A549 (cell line): ENCODE data around the gene MT1A. TPM values are rescaled to one million over a fixed set of nuclear protein-coding genes. Genes with fewer than 3 reads are reported as not detected.

Experiments
- ATAC-seq, 2 experiments: fragments of 200-7000 bp in 1 of 2; fragments of >200 bp in 1 of 2; cut with Nextera tagmentation in 1 of 2; cut with Tn5 transposase in 1 of 2; 3 replicates each; pipeline versions ENCODE4 v1.8.0 to v1.9.1; 2018 to 2020; ENCODE audit warnings: mild to moderate bottlenecking in 1 of 2, moderate library complexity in 1 of 2
- CTCF ChIA-PET: fragments of 300-600 bp; sonication (Branson Sonifier 250); formaldehyde crosslinking; extraction: SDS; loops from one replicate; lab custom pipeline; 2021; ENCODE audit warnings: antibody characterized with exemption, inconsistent platforms; lab: Yijun Ruan, JAX
- POLR2A ChIA-PET: fragments of 350-600 bp; formaldehyde crosslinking; extraction: SDS; loops from one replicate; lab custom pipeline; 2021; ENCODE audit warnings: antibody characterized with exemption, inconsistent platforms; lab: Yijun Ruan, JAX
- DNase-seq, 2 experiments: peaks; one replicate each; pipeline versions ENCODE4 v3.0.0 to v3.0.0-alpha.2; 2011 to 2016; ENCODE audit warnings: low read depth in 1 of 2, low spot score in 1 of 2
- FAIRE-seq: peaks from 2 replicates; lab custom pipeline; 2011; peaks lifted over from hg19 to GRCh38; lab: Jason Lieb, UNC
- H3K27ac ChIP-seq, 2 experiments: fragments of >200 bp; sonication (Bioruptor Twin); formaldehyde crosslinking; 3 replicates each; pipeline ENCODE4 v1.5.1; 2016 to 2017
- H3K4me1 ChIP-seq: fragments of >200 bp; sonication (Bioruptor Twin); formaldehyde crosslinking; 3 replicates; pipeline ENCODE4 v1.6.1; 2016
- H3K4me2 ChIP-seq: fragments of >200 bp; sonication (Bioruptor Twin); formaldehyde crosslinking; 3 replicates; pipeline ENCODE4 v1.6.1; 2016
- H3K4me3 ChIP-seq: fragments of >200 bp; sonication (Bioruptor Twin); formaldehyde crosslinking; 3 replicates; pipeline ENCODE4 v1.5.1; 2016
- H3K9me3 ChIP-seq: fragments of >200 bp; sonication (Bioruptor Twin); formaldehyde crosslinking; 3 replicates; pipeline ENCODE4 v1.6.1; 2016
- CBX2 ChIP-seq: fragments of 200-600 bp; sonication (generic); IDR thresholded peaks from 2 replicates; pipeline ENCODE4 v1.6.1; 2016; ENCODE audit warnings: low read depth, mild to moderate bottlenecking, borderline replicate concordance
- CBX8 ChIP-seq: fragments of 200-600 bp; sonication (generic); IDR thresholded peaks from 2 replicates; pipeline ENCODE4 v1.6.1; 2016
- CHD2 ChIP-seq: fragments of 150-350 bp; IDR thresholded peaks from 2 replicates; pipeline ENCODE4 v1.6.1; 2014; ENCODE audit warnings: low read length; ENCODE audit not compliant: partially characterized antibody
- CHD4 ChIP-seq: fragments of 200-600 bp; sonication (generic); IDR thresholded peaks from 2 replicates; pipeline ENCODE4 v1.6.1; 2016; ENCODE audit warnings: antibody characterized with exemption, mild to moderate bottlenecking, borderline replicate concordance
- EHF ChIP-seq: fragments of 250-450 bp; sonication (Bioruptor Pico); IDR thresholded peaks from 2 replicates; pipeline ENCODE4 v1.5.0; 2020; ENCODE audit warnings: mild to moderate bottlenecking
- FOSB ChIP-seq: fragments of 250-450 bp; sonication (Bioruptor Pico); IDR thresholded peaks from 2 replicates; pipeline ENCODE4 v1.5.0; 2020; ENCODE audit warnings: mild to moderate bottlenecking, moderate library complexity
- HDAC2 ChIP-seq: fragments of 200-600 bp; sonication (generic); IDR thresholded peaks from 2 replicates; pipeline ENCODE4 v1.6.1; 2016
- HEYL ChIP-seq: fragments of 250-450 bp; sonication (Bioruptor Pico); IDR thresholded peaks from 2 replicates; pipeline ENCODE4 v1.8.0; 2021; ENCODE audit warnings: mild to moderate bottlenecking, moderate library complexity
- HOXA7 ChIP-seq: fragments of 250-450 bp; sonication (Bioruptor Pico); IDR thresholded peaks from 2 replicates; pipeline ENCODE4 v1.5.0; 2020; ENCODE audit warnings: mild to moderate bottlenecking, moderate library complexity
- HOXB13 ChIP-seq: fragments of 250-450 bp; sonication (Bioruptor Pico); IDR thresholded peaks from 2 replicates; pipeline ENCODE4 v1.5.0; 2020; ENCODE audit warnings: low read depth, mild to moderate bottlenecking, moderate library complexity
- HOXB5 ChIP-seq: fragments of 250-450 bp; sonication (Bioruptor Pico); IDR thresholded peaks from 2 replicates; pipeline ENCODE4 v1.5.0; 2020; ENCODE audit warnings: mild to moderate bottlenecking, moderate library complexity
- KDM1A ChIP-seq: fragments of 200-600 bp; sonication (generic); IDR thresholded peaks from 2 replicates; pipeline ENCODE4 v1.6.1; 2016; ENCODE audit warnings: low read depth, mild to moderate bottlenecking
- KDM5A ChIP-seq: fragments of 200-600 bp; sonication (generic); IDR thresholded peaks from 2 replicates; pipeline ENCODE4 v1.6.1; 2016; ENCODE audit warnings: antibody characterized with exemption, mild to moderate bottlenecking
- MAFK ChIP-seq: fragments of 450-650 bp; IDR thresholded peaks from 2 replicates; pipeline ENCODE4 v1.6.1; 2014; ENCODE audit not compliant: partially characterized antibody
- MYC ChIP-seq: IDR thresholded peaks from 2 replicates; pipeline ENCODE4 v1.6.1; 2012; ENCODE audit warnings: mild to moderate bottlenecking, inconsistent platforms, low read length, improper control_type of control experiment, borderline replicate concordance
- PHF8 ChIP-seq: fragments of 200-600 bp; sonication (generic); IDR thresholded peaks from 2 replicates; pipeline ENCODE4 v1.6.1; 2016; ENCODE audit warnings: low read depth, mild to moderate bottlenecking, antibody characterized with exemption, moderate library complexity, borderline replicate concordance
- POLR2AphosphoS2 ChIP-seq: conservative IDR thresholded peaks from 2 replicates; pipeline ENCODE4 v1.6.1; 2012; ENCODE audit warnings: low read length, improper control_type of control experiment, inconsistent platforms
- RAD21 ChIP-seq, 2 experiments: fragments of >200 bp in 1 of 2; sonication (Bioruptor Twin) in 1 of 2; formaldehyde crosslinking in 1 of 2; IDR thresholded peaks in 1 of 2; conservative IDR thresholded peaks in 1 of 2; 2 replicates in 1 of 2; 3 replicates in 1 of 2; pipeline ENCODE4 v1.6.1; 2012 to 2018; ENCODE audit warnings: inconsistent platforms in 1 of 2
- RARB ChIP-seq: fragments of 250-450 bp; sonication (Bioruptor Pico); IDR thresholded peaks from 2 replicates; pipeline ENCODE4 v1.8.0; 2021; ENCODE audit warnings: mild to moderate bottlenecking, moderate library complexity
- RCOR1 ChIP-seq: fragments of 150-350 bp; IDR thresholded peaks from 2 replicates; pipeline ENCODE4 v1.6.1; 2014; ENCODE audit warnings: antibody characterized with exemption, low read length, low read depth
- RFX5 ChIP-seq: fragments of 450-650 bp; IDR thresholded peaks from 2 replicates; pipeline ENCODE4 v1.7.1; 2014; ENCODE audit warnings: antibody characterized with exemption, mild to moderate bottlenecking, moderate library complexity
- SMC3 ChIP-seq: fragments of >200 bp; sonication (Bioruptor Twin); formaldehyde crosslinking; IDR thresholded peaks from 3 replicates; pipeline ENCODE4 v1.6.1; 2018; ENCODE audit warnings: inconsistent platforms
- SREBF2 ChIP-seq: fragments of 450-650 bp; IDR thresholded peaks from 2 replicates; pipeline ENCODE4 v1.6.1; 2014; ENCODE audit warnings: mild to moderate bottlenecking, moderate library complexity
- TFCP2L1 ChIP-seq: fragments of 250-450 bp; sonication (Bioruptor Pico); IDR thresholded peaks from 2 replicates; pipeline ENCODE4 v1.5.0; 2021; ENCODE audit warnings: mild to moderate bottlenecking
- TP53 ChIP-seq: fragments of 250-450 bp; sonication (Bioruptor Pico); IDR thresholded peaks from 2 replicates; pipeline ENCODE4 v1.5.0; 2021; ENCODE audit warnings: mild to moderate bottlenecking, moderate library complexity
- ZNF302 ChIP-seq: fragments of 250-450 bp; sonication (Bioruptor Pico); IDR thresholded peaks from 2 replicates; pipeline ENCODE4 v1.9.0; 2021; ENCODE audit warnings: inconsistent platforms, mild to moderate bottlenecking, moderate library complexity
- WGBS: methylation state at CpG from one replicate; pipeline ENCODE4 v1.1.6; 2017; ENCODE audit errors: missing lambda C conversion rate; 5-methylcytosine and 5-hydroxymethylcytosine counted together
- polyA plus RNA-seq, 4 experiments: library from polyadenylated mRNA; depleted of rRNA in 3 of 4; stranded (reverse); fragments of >200 nt; fragmentation: RNase III in 1 of 4; extraction: RNeasy Plus Mini Kit Qiagen cat#74134 plus additional on column Dnase treatment in 1 of 4; gene quantifications; 2 replicates in 3 of 4; 3 replicates in 1 of 4; pipeline ENCODE4 v1.2.3, GENCODE V29; 2011 to 2017
- TF ChIP-seq, protein P1 (sequence below): fragments of 250-450 bp; sonication (Bioruptor Pico); IDR thresholded peaks from 2 replicates; pipeline ENCODE4 v1.5.0; 2021; ENCODE audit warnings: mild to moderate bottlenecking, moderate library complexity, borderline replicate concordance
- TF ChIP-seq, protein P2 (sequence below): fragments of 450-650 bp; IDR thresholded peaks from 2 replicates; pipeline ENCODE4 v1.6.1; 2014; ENCODE audit warnings: antibody characterized with exemption
- TF ChIP-seq, protein P3 (sequence below): fragments of 250-450 bp; sonication (Bioruptor Pico); IDR thresholded peaks from 2 replicates; pipeline ENCODE4 v1.5.0; 2020; ENCODE audit warnings: low read depth, mild to moderate bottlenecking, moderate library complexity
- TF ChIP-seq, protein P4 (sequence below): fragments of >200 bp; sonication (Bioruptor Twin); formaldehyde crosslinking; IDR thresholded peaks from 2 replicates; pipeline ENCODE4 v1.6.1; 2016
- TF ChIP-seq, protein P5 (sequence below): IDR thresholded peaks from 2 replicates; pipeline ENCODE4 v1.6.1; 2012; ENCODE audit warnings: low read depth, borderline replicate concordance
- TF ChIP-seq, protein P6 (sequence below): fragments of >200 bp; sonication (Bioruptor Twin); formaldehyde crosslinking; IDR thresholded peaks from 3 replicates; pipeline ENCODE4 v1.6.1; 2016
- TF ChIP-seq, protein P7 (sequence below): IDR thresholded peaks from 2 replicates; pipeline ENCODE4 v1.6.1; 2012

MT1A gene
- polyA plus RNA-seq, 2 of the 4 experiments (the other 2 are of a cell fraction): 5.3 to 12.8 TPM

DNA sequence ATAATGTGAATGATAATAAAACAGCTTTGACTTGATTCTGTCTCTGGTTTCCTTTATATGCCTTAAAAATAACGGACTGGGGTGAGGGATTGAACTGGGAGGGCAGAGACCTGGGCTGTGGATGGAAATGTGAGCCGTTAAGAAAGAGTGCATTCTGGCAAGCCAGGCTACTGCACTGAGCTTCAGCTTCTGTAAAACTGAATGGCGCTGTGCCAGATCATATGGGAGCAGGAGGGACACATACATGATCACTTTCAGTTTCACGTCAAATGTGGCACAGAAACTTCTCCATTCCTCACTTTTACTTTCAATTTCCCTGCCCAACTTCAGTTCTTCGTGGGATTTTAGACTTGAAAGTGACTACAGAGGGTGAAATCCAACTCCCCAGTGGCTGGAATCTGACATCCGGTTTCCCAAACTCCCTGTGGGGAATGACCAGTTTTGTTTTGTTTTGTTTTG lies 29.0 kb upstream of the MT1A start (continued):
- TF ChIP-seq HOXB13 (CRISPR knock-in tag) (no peak), TP53 (CRISPR knock-in tag) (no peak), HEYL (CRISPR knock-in tag) (no peak), KDM1A (no peak), MAFK (no peak), EHF (CRISPR knock-in tag) (no peak), TFCP2L1 (CRISPR knock-in tag) (peak; percentile 79), POLR2AphosphoS2 (peak; percentile 87), CBX2 (no peak)
- TF ChIP-seq, protein P1, sequence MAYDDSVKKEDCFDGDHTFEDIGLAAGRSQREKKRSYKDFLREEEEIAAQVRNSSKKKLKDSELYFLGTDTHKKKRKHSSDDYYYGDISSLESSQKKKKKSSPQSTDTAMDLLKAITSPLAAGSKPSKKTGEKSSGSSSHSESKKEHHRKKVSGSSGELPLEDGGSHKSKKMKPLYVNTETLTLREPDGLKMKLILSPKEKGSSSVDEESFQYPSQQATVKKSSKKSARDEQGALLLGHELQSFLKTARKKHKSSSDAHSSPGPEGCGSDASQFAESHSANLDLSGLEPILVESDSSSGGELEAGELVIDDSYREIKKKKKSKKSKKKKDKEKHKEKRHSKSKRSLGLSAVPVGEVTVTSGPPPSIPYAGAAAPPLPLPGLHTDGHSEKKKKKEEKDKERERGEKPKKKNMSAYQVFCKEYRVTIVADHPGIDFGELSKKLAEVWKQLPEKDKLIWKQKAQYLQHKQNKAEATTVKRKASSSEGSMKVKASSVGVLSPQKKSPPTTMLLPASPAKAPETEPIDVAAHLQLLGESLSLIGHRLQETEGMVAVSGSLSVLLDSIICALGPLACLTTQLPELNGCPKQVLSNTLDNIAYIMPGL (CRISPR knock-in tag): 0 out of 2 replicates have a peak, but pooled peaks have one; percentile 59

DNA sequence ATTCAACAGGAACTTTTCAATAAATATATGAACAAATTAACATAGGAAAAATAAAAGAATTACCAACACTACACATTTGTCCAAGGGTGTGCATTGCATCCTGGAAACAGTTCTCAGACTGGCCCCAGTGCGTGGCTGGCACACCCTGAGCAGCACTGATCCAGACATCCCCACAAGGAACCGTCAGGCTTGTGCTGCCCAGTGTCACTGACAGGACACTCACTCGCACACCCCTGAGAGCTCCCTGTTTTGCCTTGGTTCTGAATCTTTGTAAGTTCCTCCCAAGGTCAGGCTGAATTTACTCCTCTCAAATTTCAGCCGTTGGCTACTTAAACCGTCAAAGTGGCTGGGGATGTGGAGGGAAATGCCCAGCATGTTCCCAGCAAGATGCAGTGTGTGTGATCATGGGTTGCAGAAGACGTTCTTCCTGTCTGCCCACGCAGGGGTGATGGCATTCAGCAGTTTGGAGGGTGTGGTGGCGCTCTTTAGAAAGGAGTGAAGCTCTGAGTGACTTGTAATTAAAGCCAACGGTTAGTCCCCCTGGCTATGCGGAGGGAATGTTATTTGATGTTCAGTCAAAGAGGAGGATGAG lies 28.4 kb upstream of the MT1A start:
- peak; percentile 21 to 75 for DNase-seq
- Histone ChIP-seq H3K27ac (peak overlapping the region; percentile 93 to 96), H3K4me1 (peaks cover 71% of the 10 kb centered on the region), H3K4me3 (peak overlapping the region; percentile 61; the same call in 2 of the 3 replicates), H3K4me2 (peak overlapping the region; percentile 81), H3K9me3 (no peaks in the 10 kb centered on the region)
- no peak for ATAC-seq
- 8% methylated on average over 10 of the region's 10 CpGs for WGBS
- FAIRE-seq: no peak
- ChIA-PET CTCF (interaction anchor here (0.9 to 19.7 kb wide), 9 partner anchors 9 to 185 kb away, joined by 3 to 340 read pairs (median 4); partner anchors contain the start of genes MT1A, MT1B, MT1E and MT1F), POLR2A (interaction anchor here (1.2 to 10.8 kb wide), 5 partner anchors 14 to 74 kb away, joined by 4 to 185 read pairs (median 23); partner anchors contain the start of genes MT1F and MT1X)
- TF ChIP-seq RARB: 0 out of 2 replicates have a peak, but pooled peaks have one; percentile 54
- TF ChIP-seq HDAC2: no peak
- TF ChIP-seq POLR2AphosphoS2: no peak
- TF ChIP-seq HOXA7: peak; percentile 85
- no peak for TF ChIP-seq HEYL (CRISPR knock-in tag)
- no peak for TF ChIP-seq CHD4
- TF ChIP-seq SREBF2: no peak
- peak; percentile 94 for TF ChIP-seq FOSB
- TF ChIP-seq, protein P2, sequence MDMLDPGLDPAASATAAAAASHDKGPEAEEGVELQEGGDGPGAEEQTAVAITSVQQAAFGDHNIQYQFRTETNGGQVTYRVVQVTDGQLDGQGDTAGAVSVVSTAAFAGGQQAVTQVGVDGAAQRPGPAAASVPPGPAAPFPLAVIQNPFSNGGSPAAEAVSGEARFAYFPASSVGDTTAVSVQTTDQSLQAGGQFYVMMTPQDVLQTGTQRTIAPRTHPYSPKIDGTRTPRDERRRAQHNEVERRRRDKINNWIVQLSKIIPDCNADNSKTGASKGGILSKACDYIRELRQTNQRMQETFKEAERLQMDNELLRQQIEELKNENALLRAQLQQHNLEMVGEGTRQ: no peak
- TF ChIP-seq RFX5: no peak
- TF ChIP-seq, protein P3, sequence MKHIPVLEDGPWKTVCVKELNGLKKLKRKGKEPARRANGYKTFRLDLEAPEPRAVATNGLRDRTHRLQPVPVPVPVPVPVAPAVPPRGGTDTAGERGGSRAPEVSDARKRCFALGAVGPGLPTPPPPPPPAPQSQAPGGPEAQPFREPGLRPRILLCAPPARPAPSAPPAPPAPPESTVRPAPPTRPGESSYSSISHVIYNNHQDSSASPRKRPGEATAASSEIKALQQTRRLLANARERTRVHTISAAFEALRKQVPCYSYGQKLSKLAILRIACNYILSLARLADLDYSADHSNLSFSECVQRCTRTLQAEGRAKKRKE (CRISPR knock-in tag): 0 out of 2 replicates have a peak, but pooled peaks have one; percentile 19
- TF ChIP-seq CBX2: no peak
- TF ChIP-seq RCOR1: no peak
- TF ChIP-seq, protein P4, sequence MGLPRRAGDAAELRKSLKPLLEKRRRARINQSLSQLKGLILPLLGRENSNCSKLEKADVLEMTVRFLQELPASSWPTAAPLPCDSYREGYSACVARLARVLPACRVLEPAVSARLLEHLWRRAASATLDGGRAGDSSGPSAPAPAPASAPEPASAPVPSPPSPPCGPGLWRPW: no peak
- TF ChIP-seq TFCP2L1 (CRISPR knock-in tag): peak; percentile 42
- no peak for TF ChIP-seq MYC
- TF ChIP-seq, protein P5, sequence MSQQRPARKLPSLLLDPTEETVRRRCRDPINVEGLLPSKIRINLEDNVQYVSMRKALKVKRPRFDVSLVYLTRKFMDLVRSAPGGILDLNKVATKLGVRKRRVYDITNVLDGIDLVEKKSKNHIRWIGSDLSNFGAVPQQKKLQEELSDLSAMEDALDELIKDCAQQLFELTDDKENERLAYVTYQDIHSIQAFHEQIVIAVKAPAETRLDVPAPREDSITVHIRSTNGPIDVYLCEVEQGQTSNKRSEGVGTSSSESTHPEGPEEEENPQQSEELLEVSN: no peak
- no peak for TF ChIP-seq ZNF302 (CRISPR knock-in tag)
- TF ChIP-seq, protein P6, sequence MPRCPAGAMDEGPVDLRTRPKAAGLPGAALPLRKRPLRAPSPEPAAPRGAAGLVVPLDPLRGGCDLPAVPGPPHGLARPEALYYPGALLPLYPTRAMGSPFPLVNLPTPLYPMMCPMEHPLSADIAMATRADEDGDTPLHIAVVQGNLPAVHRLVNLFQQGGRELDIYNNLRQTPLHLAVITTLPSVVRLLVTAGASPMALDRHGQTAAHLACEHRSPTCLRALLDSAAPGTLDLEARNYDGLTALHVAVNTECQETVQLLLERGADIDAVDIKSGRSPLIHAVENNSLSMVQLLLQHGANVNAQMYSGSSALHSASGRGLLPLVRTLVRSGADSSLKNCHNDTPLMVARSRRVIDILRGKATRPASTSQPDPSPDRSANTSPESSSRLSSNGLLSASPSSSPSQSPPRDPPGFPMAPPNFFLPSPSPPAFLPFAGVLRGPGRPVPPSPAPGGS: no peak
- no peak for TF ChIP-seq PHF8
- no peak for TF ChIP-seq KDM5A
- no peak for TF ChIP-seq CBX8
- TF ChIP-seq, protein P7, sequence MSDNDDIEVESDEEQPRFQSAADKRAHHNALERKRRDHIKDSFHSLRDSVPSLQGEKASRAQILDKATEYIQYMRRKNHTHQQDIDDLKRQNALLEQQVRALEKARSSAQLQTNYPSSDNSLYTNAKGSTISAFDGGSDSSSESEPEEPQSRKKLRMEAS: 0 out of 2 replicates have a peak, but pooled peaks have one; percentile 18
- TF ChIP-seq SMC3: no peak
- no peak for TF ChIP-seq RAD21 (conservative IDR thresholded peaks at IDR 0.05 in 1 of 2, IDR thresholded peaks at IDR 0.05 in 1 of 2)
- TF ChIP-seq CHD2: no peak
- TF ChIP-seq HOXB5 (CRISPR knock-in tag): no peak
